ENCODE results near the gene KRT28. TPM values are rescaled to one million over a fixed set of nuclear protein-coding genes. Genes with fewer than 3 reads are reported as not detected.

KRT28 gene
- total and polyA plus RNA-seq, 4 donors = not detected

DNA sequence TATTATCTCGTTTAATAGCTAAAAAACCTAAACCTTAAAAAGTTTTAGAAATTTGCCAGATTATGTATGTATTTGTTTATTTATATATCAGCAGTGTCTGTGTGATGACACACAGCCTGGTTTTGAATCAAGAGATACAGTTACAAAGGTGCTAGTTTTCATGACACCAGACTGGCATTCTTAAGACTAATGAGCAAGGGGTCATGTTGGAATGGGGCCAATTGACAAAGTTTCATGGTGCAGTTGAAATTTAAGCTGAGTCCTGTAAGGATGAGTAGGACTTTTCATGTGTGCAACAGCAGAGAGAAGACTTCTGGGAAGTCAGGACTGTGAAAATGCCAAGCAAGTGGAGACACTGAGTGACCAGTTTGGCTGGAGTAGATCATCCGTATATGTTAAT lies 25.8 kb upstream of the KRT28 start:
- no peak for DNase-seq
- Histone ChIP-seq H3K27me3 (ENCODE audit: control insufficient read depth in 3 of 3, insufficient read depth in 3 of 3, low read length in 2 of 3) (no peaks in the 10 kb centered on the region), H3K9ac (ENCODE audit: insufficient read depth in 1 of 2, low read length in 2 of 2) (no peak overlapping the region), H3K4me1 (ENCODE audit: control insufficient read depth in 5 of 5, insufficient read depth in 5 of 5, low read length in 5 of 5) (peaks cover 0 to 2% (median 0%) of the 10 kb centered on the region in 5 donors), H3K27ac (ENCODE audit: low read depth in 1 of 2, low read length in 1 of 2) (no peak overlapping the region), H3K9me3 (ENCODE audit: control insufficient read depth in 4 of 4, insufficient read depth in 3 of 4, low read length in 3 of 4) (no peaks in the 10 kb centered on the region), H3K4me3 (no peak overlapping the region), H3K36me3 (ENCODE audit: control insufficient read depth in 4 of 4, insufficient read depth in 4 of 4, low read length in 4 of 4) (no peaks in the 10 kb centered on the region)
- ATAC-seq (ENCODE audit: insufficient read depth, low FRiP score) = no peak
- WGBS, 2 donors = 93 to 96% methylated on average over 2 of the region's 2 CpGs
- TF ChIP-seq CTCF (IDR thresholded peaks at IDR 0.05; ENCODE audit: control extremely low read depth, extremely low read depth) = no peak

DNA sequence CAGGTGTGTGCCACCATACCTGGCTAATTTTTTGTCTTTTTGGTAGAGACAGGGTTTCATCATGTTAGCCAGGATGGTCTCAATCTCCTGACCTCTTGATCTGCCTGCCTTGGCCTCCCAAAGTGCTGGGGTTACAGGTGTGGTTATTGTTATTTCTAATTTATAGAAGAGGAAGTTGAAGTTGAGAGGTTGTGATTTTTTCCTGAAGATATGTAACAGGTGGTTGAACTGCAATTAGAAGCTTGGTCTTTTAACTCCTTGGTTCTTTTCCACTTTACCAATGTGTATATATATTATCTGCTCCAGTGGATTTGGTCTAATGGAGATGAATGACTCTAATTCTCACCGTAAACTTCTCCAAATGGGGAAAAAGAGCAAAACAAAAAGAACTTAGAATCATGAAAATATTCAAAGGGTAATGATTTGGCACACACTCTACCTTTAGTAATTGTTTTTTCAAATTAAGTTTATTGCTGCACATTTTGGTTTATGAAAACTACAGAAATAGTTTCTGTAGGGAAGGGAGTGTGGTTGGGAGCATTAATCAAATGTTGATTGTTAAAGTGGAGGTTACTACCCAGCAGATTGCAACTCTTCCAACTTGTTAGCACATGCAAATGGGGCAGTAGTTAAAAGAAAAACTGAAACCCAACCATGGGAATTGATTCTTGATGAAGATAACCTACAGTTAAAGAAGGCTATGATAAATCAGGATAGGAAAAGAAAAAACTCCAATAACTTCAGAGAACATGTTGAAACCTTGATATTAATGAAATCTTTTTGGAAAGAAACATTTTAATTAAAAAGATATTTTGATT lies 24.5 kb upstream of the KRT28 start:
- ATAC-seq (ENCODE audit: insufficient read depth, low FRiP score) = no peak

DNA sequence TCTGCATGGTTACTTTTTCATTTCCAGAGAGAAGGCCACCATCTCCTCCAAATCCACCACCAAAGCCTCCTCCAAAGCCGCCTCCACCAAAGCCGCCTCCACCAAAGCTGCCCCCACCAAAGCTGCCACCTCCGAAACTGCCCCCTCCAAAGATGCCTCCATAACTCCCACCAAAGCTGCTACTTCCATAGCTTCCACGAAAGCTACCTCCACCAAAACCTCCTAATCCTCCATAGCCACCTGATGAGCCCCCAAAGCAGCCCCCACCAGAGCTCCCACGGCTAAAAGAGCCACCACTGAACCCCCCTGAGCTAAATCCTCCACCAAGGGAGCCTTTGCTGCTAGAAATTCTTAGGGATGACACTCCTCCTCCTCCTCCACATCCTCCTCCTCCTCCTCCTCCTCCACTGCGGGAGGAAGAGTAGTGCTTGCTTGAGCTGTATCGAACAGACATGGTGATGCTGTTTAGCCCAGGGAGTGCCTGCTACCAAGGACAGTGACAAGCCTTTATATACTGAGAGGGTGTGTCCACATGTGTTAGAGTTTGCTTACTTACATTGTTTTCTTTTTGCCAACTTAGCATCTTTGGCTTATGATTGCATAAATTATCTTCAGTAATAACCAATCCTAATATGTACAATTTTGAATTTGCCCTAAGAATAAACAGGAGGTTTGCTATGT lies 22.5 kb upstream of the KRT28 start, which contains the start of gene KRT10:
TSS of gene KRT10 (minus strand) at position 483 of the 681 bp plus-strand sequence. CDS start at position 454, 29 bp downstream.
- DNase-seq (no peak), ATAC-seq (ENCODE audit: insufficient read depth, low FRiP score) (no peak)
- no peaks in the 10 kb centered on the region for H3K27me3 ChIP-seq (ENCODE audit: control insufficient read depth in 3 of 3, insufficient read depth in 3 of 3, low read length in 2 of 3)
- H3K27ac ChIP-seq (ENCODE audit: low read depth in 1 of 2, low read length in 1 of 2) = no peak within 1 kb of the TSS
- peaks cover 0 to 3% (median 1%) of the 10 kb centered on the region in 4 donors for H3K36me3 ChIP-seq (ENCODE audit: control insufficient read depth in 4 of 4, insufficient read depth in 4 of 4, low read length in 4 of 4)
- no peak within 1 kb of the TSS for H3K4me3 ChIP-seq
- WGBS, 2 donors = 83 to 95% methylated on average over 7 of the region's 7 CpGs
- TF ChIP-seq CTCF (IDR thresholded peaks at IDR 0.05; ENCODE audit: control extremely low read depth, extremely low read depth) = no peak
- H3K4me1 ChIP-seq (ENCODE audit: control insufficient read depth in 5 of 5, insufficient read depth in 5 of 5, low read length in 5 of 5) = peaks cover 0 to 6% (median 2%) of the 10 kb centered on the region in 5 donors
- peaks cover 0 to 1% (median 0%) of the 10 kb centered on the region in 4 donors for H3K9me3 ChIP-seq (ENCODE audit: control insufficient read depth in 4 of 4, insufficient read depth in 3 of 4, low read length in 3 of 4)
- no peak within 1 kb of the TSS for H3K9ac ChIP-seq (ENCODE audit: insufficient read depth in 1 of 2, low read length in 2 of 2)

More for the DNA sequence above, 24.5 kb upstream of the KRT28 start:
- Histone ChIP-seq H3K36me3 (ENCODE audit: control insufficient read depth in 4 of 4, insufficient read depth in 4 of 4, low read length in 4 of 4) (no peaks in the 10 kb centered on the region), H3K27ac (ENCODE audit: low read depth in 1 of 2, low read length in 1 of 2) (no peak overlapping the region), H3K4me3 (no peak overlapping the region), H3K9ac (ENCODE audit: insufficient read depth in 1 of 2, low read length in 2 of 2) (no peak overlapping the region), H3K4me1 (ENCODE audit: control insufficient read depth in 5 of 5, insufficient read depth in 5 of 5, low read length in 5 of 5) (peaks cover 0 to 6% (median 2%) of the 10 kb centered on the region in 5 donors), H3K27me3 (ENCODE audit: control insufficient read depth in 3 of 3, insufficient read depth in 3 of 3, low read length in 2 of 3) (no peaks in the 10 kb centered on the region), H3K9me3 (ENCODE audit: control insufficient read depth in 4 of 4, insufficient read depth in 3 of 4, low read length in 3 of 4) (no peaks in the 10 kb centered on the region)
- TF ChIP-seq CTCF (IDR thresholded peaks at IDR 0.05; ENCODE audit: control extremely low read depth, extremely low read depth) = no peak
- DNase-seq = no peak
- 91 to 94% methylated on average over 1 of the region's 1 CpG for WGBS, 2 donors

Measured in lung (tissue), 12 donors.